ENCODE measurements around the gene C3orf52. TPM values are rescaled to one million over a fixed set of nuclear protein-coding genes. Genes with fewer than 3 reads are reported as not detected.
"Not testable (repeated sequence)": the region's sequence is repeated elsewhere in the genome, so short reads cannot be mapped to it uniquely, and the experiment has no call there.

C3orf52 gene
- 4.2 TPM for total RNA-seq

GRCh38 chr3:112086076-112086854, at the start of gene C3orf52:
Gene C3orf52, plus strand, starts transcription at chr3:112086389. Its CDS starts 19 bp downstream, at chr3:112086408.
- DNase-seq = peak; percentile 82

GRCh38 chr3:112037194-112037593, 49.0 kb upstream of the C3orf52 start:
- not testable (repeated sequence) for DNase-seq

GRCh38 chr3:112038863-112039262, 47.3 kb upstream of the C3orf52 start:
- no peak for DNase-seq

- no peak for DNase-seq
Measured at GRCh38 chr3:112041321-112041720, 44.9 kb upstream of the C3orf52 start.

GRCh38 chr3:112042842-112043280, 43.3 kb upstream of the C3orf52 start:
- peak; percentile 54 for DNase-seq

- peak; percentile 83 for DNase-seq
Measured at GRCh38 chr3:112043621-112044201, 42.5 kb upstream of the C3orf52 start.

- no peak for DNase-seq
Measured at GRCh38 chr3:112046599-112046998, 39.6 kb upstream of the C3orf52 start.

GRCh38 chr3:112047264-112047663, 38.9 kb upstream of the C3orf52 start:
- DNase-seq = no peak

- no peak for DNase-seq
Measured at GRCh38 chr3:112048911-112049310, 37.3 kb upstream of the C3orf52 start.

GRCh38 chr3:112053229-112053628, 33.0 kb upstream of the C3orf52 start:
- DNase-seq = no peak

- DNase-seq = no peak
Measured at GRCh38 chr3:112056451-112056929, 29.7 kb upstream of the C3orf52 start.

GRCh38 chr3:112059497-112059896, 26.7 kb upstream of the C3orf52 start:
- DNase-seq = no peak

- peak; percentile 29 for DNase-seq
Measured at GRCh38 chr3:112061152-112061551, 25.0 kb upstream of the C3orf52 start.

- not testable (repeated sequence) for DNase-seq
Measured at GRCh38 chr3:112072387-112073060, 13.7 kb upstream of the C3orf52 start.

GRCh38 chr3:112074006-112074405, 12.2 kb upstream of the C3orf52 start:
- no peak for DNase-seq

GRCh38 chr3:112074616-112075497, 11.3 kb upstream of the C3orf52 start:
- DNase-seq = peak; percentile 62

- DNase-seq = no peak
Measured at GRCh38 chr3:112078125-112079083, 7.8 kb upstream of the C3orf52 start.

GRCh38 chr3:112083239-112083638, 3.0 kb upstream of the C3orf52 start:
- no peak for DNase-seq

GRCh38 chr3:112084980-112085705, 1.0 kb upstream of the C3orf52 start:
- DNase-seq = no peak

GRCh38 chr3:112085735-112086075, 484 bp upstream of the C3orf52 start:
- DNase-seq = no peak

All from tongue (tissue), 2 donors.